ENCODE data around the gene RTN3.

The RTN3 gene

DNA sequence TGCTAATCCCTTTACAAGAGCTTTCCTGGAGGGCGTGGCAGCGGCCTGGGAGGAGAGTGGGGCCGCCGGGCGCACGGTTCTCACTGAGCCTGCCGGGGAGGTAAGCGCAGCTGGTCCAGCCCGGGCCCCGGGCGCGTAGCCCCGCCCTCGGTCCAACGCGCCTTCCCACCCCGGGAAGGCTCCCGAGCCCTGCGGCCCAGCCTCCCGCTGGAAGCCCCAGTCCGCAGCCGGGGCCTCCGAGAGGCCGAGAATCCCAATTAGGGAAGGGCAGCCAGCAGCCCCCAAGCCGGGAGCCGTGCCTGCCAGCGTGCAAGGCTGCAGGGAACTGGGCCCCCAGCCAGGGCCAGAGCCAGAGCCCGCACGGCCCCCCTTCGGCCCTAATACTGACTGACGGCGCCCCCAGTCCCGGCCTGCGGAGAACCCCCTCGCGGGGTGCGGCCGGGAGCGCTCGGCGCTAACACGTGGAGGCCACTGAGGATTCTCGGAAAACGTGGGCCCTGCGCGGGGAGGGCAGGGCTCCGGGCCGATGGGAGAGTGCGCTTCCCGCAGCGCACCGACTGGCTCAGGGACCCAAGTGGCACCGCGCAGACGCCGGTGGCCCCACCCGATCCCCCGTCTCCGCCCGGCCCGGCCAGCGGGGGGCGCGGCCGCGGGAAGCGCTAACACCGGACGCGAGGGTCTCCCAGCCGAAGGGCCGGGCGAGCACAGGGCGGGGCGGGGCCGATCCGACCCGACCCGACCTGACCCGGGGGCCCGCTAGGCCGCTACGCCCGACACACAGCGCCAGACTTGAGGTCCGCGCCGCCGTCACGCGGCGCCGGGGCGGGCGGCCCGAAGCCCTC is 81.6 kb downstream of the RTN3 start:
- no peak for TF ChIP-seq TAF1 (IDR thresholded peaks at IDR 0.05; ENCODE audit: borderline replicate concordance, insufficient read depth, low read length)
- TF ChIP-seq, protein P1, sequence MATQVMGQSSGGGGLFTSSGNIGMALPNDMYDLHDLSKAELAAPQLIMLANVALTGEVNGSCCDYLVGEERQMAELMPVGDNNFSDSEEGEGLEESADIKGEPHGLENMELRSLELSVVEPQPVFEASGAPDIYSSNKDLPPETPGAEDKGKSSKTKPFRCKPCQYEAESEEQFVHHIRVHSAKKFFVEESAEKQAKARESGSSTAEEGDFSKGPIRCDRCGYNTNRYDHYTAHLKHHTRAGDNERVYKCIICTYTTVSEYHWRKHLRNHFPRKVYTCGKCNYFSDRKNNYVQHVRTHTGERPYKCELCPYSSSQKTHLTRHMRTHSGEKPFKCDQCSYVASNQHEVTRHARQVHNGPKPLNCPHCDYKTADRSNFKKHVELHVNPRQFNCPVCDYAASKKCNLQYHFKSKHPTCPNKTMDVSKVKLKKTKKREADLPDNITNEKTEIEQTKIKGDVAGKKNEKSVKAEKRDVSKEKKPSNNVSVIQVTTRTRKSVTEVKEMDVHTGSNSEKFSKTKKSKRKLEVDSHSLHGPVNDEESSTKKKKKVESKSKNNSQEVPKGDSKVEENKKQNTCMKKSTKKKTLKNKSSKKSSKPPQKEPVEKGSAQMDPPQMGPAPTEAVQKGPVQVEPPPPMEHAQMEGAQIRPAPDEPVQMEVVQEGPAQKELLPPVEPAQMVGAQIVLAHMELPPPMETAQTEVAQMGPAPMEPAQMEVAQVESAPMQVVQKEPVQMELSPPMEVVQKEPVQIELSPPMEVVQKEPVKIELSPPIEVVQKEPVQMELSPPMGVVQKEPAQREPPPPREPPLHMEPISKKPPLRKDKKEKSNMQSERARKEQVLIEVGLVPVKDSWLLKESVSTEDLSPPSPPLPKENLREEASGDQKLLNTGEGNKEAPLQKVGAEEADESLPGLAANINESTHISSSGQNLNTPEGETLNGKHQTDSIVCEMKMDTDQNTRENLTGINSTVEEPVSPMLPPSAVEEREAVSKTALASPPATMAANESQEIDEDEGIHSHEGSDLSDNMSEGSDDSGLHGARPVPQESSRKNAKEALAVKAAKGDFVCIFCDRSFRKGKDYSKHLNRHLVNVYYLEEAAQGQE (IDR thresholded peaks at IDR 0.05; ENCODE audit: insufficient read depth in 1 of 2, low read depth in 2 of 2, low read length in 2 of 2) = no peak
- TF ChIP-seq FOXP2 (optimal IDR thresholded peaks at IDR 0.05; ENCODE audit: borderline replicate concordance, extremely low read depth, extremely low read length, insufficient read depth) = no peak
- no peak for TF ChIP-seq POLR2AphosphoS5 (IDR thresholded peaks at IDR 0.05; ENCODE audit: low read depth, low read length)
- no peak for TF ChIP-seq SIN3A (IDR thresholded peaks at IDR 0.05; ENCODE audit: borderline replicate concordance, insufficient read depth, low read length)

DNA sequence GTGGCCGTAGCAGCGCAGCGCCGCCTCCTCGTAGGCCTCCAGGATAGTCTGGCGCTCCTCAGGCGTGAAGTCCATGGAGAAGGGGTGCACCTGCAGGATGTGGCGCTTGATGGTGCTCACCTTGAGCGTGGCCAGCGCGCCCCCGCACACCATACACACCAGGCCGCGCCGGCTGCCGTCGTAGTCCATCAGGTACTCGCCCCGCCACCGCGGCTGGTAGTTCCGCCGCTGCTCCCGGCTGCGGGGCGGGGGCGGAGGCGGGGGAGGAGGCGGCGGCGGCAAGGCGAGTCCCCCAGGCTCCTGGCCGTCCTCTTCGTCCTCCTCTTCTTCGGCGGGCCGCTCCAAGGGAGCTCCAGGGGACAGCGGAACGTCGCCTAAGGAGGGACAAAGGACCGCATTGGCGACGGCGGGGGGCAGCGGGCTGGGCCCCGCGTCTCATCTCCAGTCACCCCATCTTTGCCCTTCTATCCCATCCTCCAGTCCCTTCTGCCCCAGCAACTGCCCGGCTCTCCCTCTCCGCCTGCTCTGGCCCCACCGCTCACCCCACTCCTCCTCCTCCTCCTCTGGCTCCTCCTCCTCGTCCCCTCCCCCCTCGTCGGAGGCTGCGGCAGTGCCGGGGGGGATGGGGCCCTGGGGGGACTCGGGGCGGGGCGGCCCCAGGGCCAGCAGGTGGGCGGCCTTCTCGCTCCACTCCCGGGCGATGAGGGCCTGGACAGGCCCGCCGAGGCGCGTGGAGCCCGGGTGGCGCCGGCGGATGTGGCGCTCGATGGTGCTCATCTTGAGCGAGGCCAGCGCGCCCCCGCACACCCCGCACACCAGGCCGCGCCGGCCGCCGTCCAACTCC is 82.4 kb downstream of the RTN3 start:
- TF ChIP-seq, protein P1 (IDR thresholded peaks at IDR 0.05; ENCODE audit: insufficient read depth in 1 of 2, low read depth in 2 of 2, low read length in 2 of 2) = no peak
- TF ChIP-seq SIN3A (IDR thresholded peaks at IDR 0.05; ENCODE audit: borderline replicate concordance, insufficient read depth, low read length) (no peak), TAF1 (IDR thresholded peaks at IDR 0.05; ENCODE audit: borderline replicate concordance, insufficient read depth, low read length) (no peak), FOXP2 (optimal IDR thresholded peaks at IDR 0.05; ENCODE audit: borderline replicate concordance, extremely low read depth, extremely low read length, insufficient read depth) (no peak), POLR2AphosphoS5 (IDR thresholded peaks at IDR 0.05; ENCODE audit: low read depth, low read length) (no peak)

DNA sequence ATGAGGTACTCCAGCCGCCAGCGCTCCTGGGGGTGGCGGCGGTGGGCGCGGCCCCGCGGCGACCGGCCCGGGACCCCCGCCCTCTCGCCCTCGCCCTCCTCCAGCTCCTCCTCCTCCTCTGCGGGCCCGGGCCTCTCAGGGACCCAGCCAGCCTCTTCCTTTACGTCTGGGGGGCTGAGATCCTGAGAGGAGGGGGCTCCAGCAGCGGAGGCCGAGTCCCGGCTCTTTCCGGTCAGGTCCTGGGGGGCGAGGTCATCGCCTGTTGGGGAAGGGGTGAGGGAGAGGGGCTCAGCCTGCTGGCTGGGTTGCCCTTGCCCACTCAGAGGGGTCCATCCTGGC is 83.0 kb downstream of the RTN3 start:
- no peak for TF ChIP-seq TAF1 (IDR thresholded peaks at IDR 0.05; ENCODE audit: borderline replicate concordance, insufficient read depth, low read length)
- no peak for TF ChIP-seq SIN3A (IDR thresholded peaks at IDR 0.05; ENCODE audit: borderline replicate concordance, insufficient read depth, low read length)
- no peak for TF ChIP-seq FOXP2 (optimal IDR thresholded peaks at IDR 0.05; ENCODE audit: borderline replicate concordance, extremely low read depth, extremely low read length, insufficient read depth)
- TF ChIP-seq, protein P1 (IDR thresholded peaks at IDR 0.05; ENCODE audit: insufficient read depth in 1 of 2, low read depth in 2 of 2, low read length in 2 of 2) = no peak
- no peak for TF ChIP-seq POLR2AphosphoS5 (IDR thresholded peaks at IDR 0.05; ENCODE audit: low read depth, low read length)

DNA sequence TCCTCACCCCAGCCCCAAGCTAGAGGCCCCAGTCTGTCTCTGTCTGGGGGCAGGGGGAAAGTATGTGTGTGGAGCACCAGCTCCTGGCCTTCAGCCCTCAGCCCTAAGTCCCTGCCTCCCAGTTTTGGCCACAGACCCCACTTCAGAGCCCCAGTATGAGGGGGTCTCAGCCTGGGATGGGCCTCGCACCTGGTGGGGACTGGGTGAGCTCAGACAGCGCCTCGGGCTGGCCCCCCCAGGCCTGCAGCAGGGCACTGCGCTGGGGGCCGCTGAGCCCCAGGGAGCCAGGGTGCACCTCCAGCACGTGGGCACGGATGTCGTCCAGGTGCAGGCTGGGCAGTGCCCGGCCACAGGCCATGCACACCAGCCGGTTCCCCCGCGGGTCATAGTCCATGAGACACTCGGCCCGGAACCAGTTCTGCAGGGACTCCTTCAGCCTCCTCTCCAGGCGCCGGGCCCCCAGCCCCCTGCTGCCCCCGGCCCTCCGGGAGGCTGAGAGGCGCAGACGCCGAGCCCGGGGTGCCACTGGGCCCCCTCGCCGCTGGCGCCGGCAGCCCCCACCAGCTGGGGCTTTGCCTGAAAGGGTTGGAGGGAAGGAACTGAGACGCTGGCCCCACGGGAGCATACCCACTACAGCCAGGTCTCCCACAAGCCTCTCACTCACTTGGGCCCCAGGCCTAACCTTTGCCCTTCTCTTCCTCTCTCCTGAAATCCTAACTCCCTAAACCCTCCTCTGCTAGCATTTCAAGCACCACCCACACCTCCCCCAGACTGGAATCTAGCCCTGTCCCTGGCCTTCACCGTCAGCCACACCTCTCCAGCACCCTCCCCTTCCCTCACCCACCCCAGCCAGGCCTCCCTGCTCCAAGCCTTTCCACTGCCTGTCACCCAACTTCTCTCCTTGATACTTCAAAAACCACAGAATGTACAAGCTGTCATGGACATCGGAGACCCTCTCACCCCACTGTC is 83.7 kb downstream of the RTN3 start:
- TF ChIP-seq SIN3A (IDR thresholded peaks at IDR 0.05; ENCODE audit: borderline replicate concordance, insufficient read depth, low read length) = no peak
- no peak for TF ChIP-seq TAF1 (IDR thresholded peaks at IDR 0.05; ENCODE audit: borderline replicate concordance, insufficient read depth, low read length)
- TF ChIP-seq FOXP2 (optimal IDR thresholded peaks at IDR 0.05; ENCODE audit: borderline replicate concordance, extremely low read depth, extremely low read length, insufficient read depth) = no peak
- no peak for TF ChIP-seq POLR2AphosphoS5 (IDR thresholded peaks at IDR 0.05; ENCODE audit: low read depth, low read length)
- TF ChIP-seq, protein P1 (IDR thresholded peaks at IDR 0.05; ENCODE audit: insufficient read depth in 1 of 2, low read depth in 2 of 2, low read length in 2 of 2) = no peak
